ENCODE results near the gene LRRC10.

DNA sequence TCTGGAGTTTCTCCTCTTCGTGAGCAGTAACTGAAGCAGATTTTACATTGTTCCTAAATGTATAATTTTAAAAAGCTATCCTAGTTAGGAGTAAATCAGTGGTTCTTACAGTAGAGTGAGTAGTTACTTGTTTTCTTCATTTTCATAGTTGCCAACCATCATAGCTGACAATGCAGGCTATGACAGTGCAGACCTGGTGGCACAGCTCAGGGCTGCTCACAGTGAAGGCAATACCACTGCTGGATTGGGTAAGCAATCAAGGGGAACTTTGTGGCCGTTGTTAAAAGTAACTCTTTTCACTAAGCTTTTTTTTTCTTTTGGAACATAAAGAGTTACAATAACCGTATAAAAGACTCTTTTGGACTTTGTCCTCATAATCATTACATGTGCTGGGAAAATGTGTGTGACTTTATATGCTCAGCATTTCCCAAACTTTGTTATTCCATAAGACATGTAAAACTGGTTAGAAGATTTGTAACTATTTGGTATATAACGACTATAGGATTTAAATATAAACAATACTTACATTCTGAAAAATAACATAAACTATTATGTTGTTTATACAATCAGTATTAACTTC lies 12.4 kb downstream of the LRRC10 start:
- TF ChIP-seq, protein P1, sequence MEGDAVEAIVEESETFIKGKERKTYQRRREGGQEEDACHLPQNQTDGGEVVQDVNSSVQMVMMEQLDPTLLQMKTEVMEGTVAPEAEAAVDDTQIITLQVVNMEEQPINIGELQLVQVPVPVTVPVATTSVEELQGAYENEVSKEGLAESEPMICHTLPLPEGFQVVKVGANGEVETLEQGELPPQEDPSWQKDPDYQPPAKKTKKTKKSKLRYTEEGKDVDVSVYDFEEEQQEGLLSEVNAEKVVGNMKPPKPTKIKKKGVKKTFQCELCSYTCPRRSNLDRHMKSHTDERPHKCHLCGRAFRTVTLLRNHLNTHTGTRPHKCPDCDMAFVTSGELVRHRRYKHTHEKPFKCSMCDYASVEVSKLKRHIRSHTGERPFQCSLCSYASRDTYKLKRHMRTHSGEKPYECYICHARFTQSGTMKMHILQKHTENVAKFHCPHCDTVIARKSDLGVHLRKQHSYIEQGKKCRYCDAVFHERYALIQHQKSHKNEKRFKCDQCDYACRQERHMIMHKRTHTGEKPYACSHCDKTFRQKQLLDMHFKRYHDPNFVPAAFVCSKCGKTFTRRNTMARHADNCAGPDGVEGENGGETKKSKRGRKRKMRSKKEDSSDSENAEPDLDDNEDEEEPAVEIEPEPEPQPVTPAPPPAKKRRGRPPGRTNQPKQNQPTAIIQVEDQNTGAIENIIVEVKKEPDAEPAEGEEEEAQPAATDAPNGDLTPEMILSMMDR (IDR thresholded peaks at IDR 0.05), result no peak
- no peak for TF ChIP-seq POLR2A (IDR thresholded peaks at IDR 0.05)

Data from suprapubic skin (tissue), 3 donors.